GM21367 (cell line): ENCODE data around the gene CENPL.
A peak's percentile ranks its signal among the peaks of the same experiment; 100 is the strongest.
"Not testable (repeated sequence)": the region's sequence is repeated elsewhere in the genome, so short reads cannot be mapped to it uniquely, and the experiment has no call there.

Experiments used
- ATAC-seq: cut with Tn5 transposase; IDR thresholded peaks from one replicate; pipeline ENCODE4 v1.9.1; 2021; ENCODE audit not compliant: unreplicated experiment

The CENPL gene

GRCh38 chr1:173857363-173857917 is 32.8 kb upstream of the CENPL start:
- ATAC-seq = no peak

GRCh38 chr1:173856903-173857302 is 32.2 kb upstream of the CENPL start:
- ATAC-seq = no peak

GRCh38 chr1:173856014-173856413 is 31.3 kb upstream of the CENPL start:
- no peak for ATAC-seq

GRCh38 chr1:173853074-173853473 is 28.4 kb upstream of the CENPL start:
- no peak for ATAC-seq

GRCh38 chr1:173852105-173852504 is 27.4 kb upstream of the CENPL start:
- no peak for ATAC-seq

- no peak for ATAC-seq
Measured at GRCh38 chr1:173832748-173833147, 8.1 kb upstream of the CENPL start.

GRCh38 chr1:173827611-173828010 is 2.9 kb upstream of the CENPL start:
- ATAC-seq = no peak

- peak; percentile 33 for ATAC-seq
Measured at GRCh38 chr1:173823781-173824314, 835 bp downstream of the CENPL start.

- no peak for ATAC-seq
Measured at GRCh38 chr1:173821680-173822079, 3.0 kb downstream of the CENPL start.

GRCh38 chr1:173818459-173818858 is 6.2 kb downstream of the CENPL start:
- ATAC-seq = no peak

GRCh38 chr1:173813654-173814053 is 11.0 kb downstream of the CENPL start:
- ATAC-seq = not testable (repeated sequence)

- no peak for ATAC-seq
Measured at GRCh38 chr1:173802961-173803360, 21.7 kb downstream of the CENPL start.

- not testable (repeated sequence) for ATAC-seq
Measured at GRCh38 chr1:173799995-173800394, 24.7 kb downstream of the CENPL start.

- ATAC-seq = no peak
Measured at GRCh38 chr1:173798078-173798477, 26.6 kb downstream of the CENPL start.

GRCh38 chr1:173789841-173790240 is 34.8 kb downstream of the CENPL start:
- ATAC-seq = no peak

- ATAC-seq = no peak
Measured at GRCh38 chr1:173784997-173785396, 39.7 kb downstream of the CENPL start.

GRCh38 chr1:173779936-173780335 is 44.7 kb downstream of the CENPL start:
- no peak for ATAC-seq

GRCh38 chr1:173775578-173776226 is 49.0 kb downstream of the CENPL start:
- no peak for ATAC-seq

- ATAC-seq = no peak
Measured at GRCh38 chr1:173771560-173771959, 53.1 kb downstream of the CENPL start.

- not testable (repeated sequence) for ATAC-seq
Measured at GRCh38 chr1:173770330-173770729, 54.4 kb downstream of the CENPL start.

- no peak for ATAC-seq
Measured at GRCh38 chr1:173768827-173769226, 55.9 kb downstream of the CENPL start.

- no peak for ATAC-seq
Measured at GRCh38 chr1:173768206-173768605, 56.5 kb downstream of the CENPL start.

GRCh38 chr1:173764331-173764730 is 60.4 kb downstream of the CENPL start:
- not testable (repeated sequence) for ATAC-seq
